ENCODE data around the gene BPIFA3.

GRCh38 chr20:33203444-33203843 lies 13.7 kb upstream of the BPIFA3 start:
- TF ChIP-seq ZNF234 (CRISPR knock-in tag; conservative IDR thresholded peaks at IDR 0.05) = no peak
- no peak for TF ChIP-seq ZSCAN30 (CRISPR knock-in tag; IDR thresholded peaks at IDR 0.05)
- TF ChIP-seq CEBPB (IDR thresholded peaks at IDR 0.05; ENCODE audit: borderline replicate concordance, low read depth, low read length) = no peak
- TF ChIP-seq CTCF (CRISPR knock-in tag; IDR thresholded peaks at IDR 0.05) = no peak
- no peak for TF ChIP-seq ZUFSP (CRISPR knock-in tag; IDR thresholded peaks at IDR 0.05; ENCODE audit: borderline replicate concordance)

All from HepG2 (cell line).